HG02852 (cell line): ENCODE results near the gene BMP4.
"Not testable (repeated sequence)": the region's sequence is repeated elsewhere in the genome, so short reads cannot be mapped to it uniquely, and the experiment has no call there.

ENCODE experiments used
- ATAC-seq: cut with Tn5 transposase; IDR thresholded peaks from one replicate; pipeline ENCODE4 v1.9.1; 2021; ENCODE audit warnings: mild to moderate bottlenecking, moderate library complexity; ENCODE audit not compliant: unreplicated experiment

The BMP4 gene

GRCh38 chr14:53956427-53957201 is at the start of gene BMP4:
Gene BMP4 (minus strand): TSS chr14:53956825. CDS start chr14:53952222, 4,603 bp downstream.
- no peak for ATAC-seq

GRCh38 chr14:54003064-54003463 is 46.4 kb upstream of the BMP4 start:
- no peak for ATAC-seq

- ATAC-seq, result no peak
Measured at GRCh38 chr14:54002653-54003052, 46.0 kb upstream of the BMP4 start.

GRCh38 chr14:54001189-54001878 is 44.7 kb upstream of the BMP4 start:
- no peak for ATAC-seq

- no peak for ATAC-seq
Measured at GRCh38 chr14:54000341-54000811, 43.8 kb upstream of the BMP4 start.

GRCh38 chr14:53999061-53999488 is 42.5 kb upstream of the BMP4 start:
- ATAC-seq, result no peak

GRCh38 chr14:53996041-53996440 is 39.4 kb upstream of the BMP4 start:
- ATAC-seq, result no peak

GRCh38 chr14:53993920-53994607 is 37.4 kb upstream of the BMP4 start:
- ATAC-seq, result no peak

- ATAC-seq, result no peak
Measured at GRCh38 chr14:53990978-53991377, 34.4 kb upstream of the BMP4 start.

GRCh38 chr14:53986718-53987117 is 30.1 kb upstream of the BMP4 start:
- ATAC-seq, result not testable (repeated sequence)

- ATAC-seq, result not testable (repeated sequence)
Measured at GRCh38 chr14:53984958-53985357, 28.3 kb upstream of the BMP4 start.

GRCh38 chr14:53983112-53983511 is 26.5 kb upstream of the BMP4 start:
- ATAC-seq, result no peak

GRCh38 chr14:53982546-53982945 is 25.9 kb upstream of the BMP4 start:
- ATAC-seq, result no peak

- no peak for ATAC-seq
Measured at GRCh38 chr14:53979747-53980642, 23.4 kb upstream of the BMP4 start.

GRCh38 chr14:53979113-53979681 is 22.6 kb upstream of the BMP4 start:
- ATAC-seq, result no peak

GRCh38 chr14:53978194-53978593 is 21.6 kb upstream of the BMP4 start:
- no peak for ATAC-seq

GRCh38 chr14:53975444-53975843 is 18.8 kb upstream of the BMP4 start:
- no peak for ATAC-seq

GRCh38 chr14:53971521-53971920 is 14.9 kb upstream of the BMP4 start:
- ATAC-seq, result no peak

GRCh38 chr14:53969326-53969725 is 12.7 kb upstream of the BMP4 start:
- ATAC-seq, result no peak

GRCh38 chr14:53968726-53969125 is 12.1 kb upstream of the BMP4 start:
- no peak for ATAC-seq
